ENCODE results near the gene STAB2.

The STAB2 gene

GRCh38 chr12:103656291-103656690, 69.2 kb downstream of the STAB2 start:
- no peak for DNase-seq

GRCh38 chr12:103657331-103657730, 70.3 kb downstream of the STAB2 start:
- no peak for DNase-seq

GRCh38 chr12:103664626-103665025, 77.6 kb downstream of the STAB2 start:
- no peak for DNase-seq

- no peak for DNase-seq
Measured at GRCh38 chr12:103665971-103666370, 78.9 kb downstream of the STAB2 start.

GRCh38 chr12:103667125-103667524, 80.1 kb downstream of the STAB2 start:
- DNase-seq: no peak

GRCh38 chr12:103668520-103668919, 81.4 kb downstream of the STAB2 start:
- no peak for DNase-seq

GRCh38 chr12:103671367-103671766, 84.3 kb downstream of the STAB2 start:
- DNase-seq: no peak

GRCh38 chr12:103672401-103673119, 85.5 kb downstream of the STAB2 start:
- DNase-seq: no peak

GRCh38 chr12:103673487-103673886, 86.4 kb downstream of the STAB2 start:
- no peak for DNase-seq

GRCh38 chr12:103673891-103674375, 86.9 kb downstream of the STAB2 start:
- no peak for DNase-seq

- no peak for DNase-seq
Measured at GRCh38 chr12:103676893-103677292, 89.8 kb downstream of the STAB2 start.

GRCh38 chr12:103677341-103677740, 90.3 kb downstream of the STAB2 start:
- no peak for DNase-seq

GRCh38 chr12:103677905-103678304, 90.8 kb downstream of the STAB2 start:
- no peak for DNase-seq

- no peak for DNase-seq
Measured at GRCh38 chr12:103679421-103680170, 92.5 kb downstream of the STAB2 start.

GRCh38 chr12:103680591-103681141, 93.6 kb downstream of the STAB2 start:
- peak; percentile 9 for DNase-seq

GRCh38 chr12:103686026-103686425, 99.0 kb downstream of the STAB2 start:
- no peak for DNase-seq

GRCh38 chr12:103687253-103687652, 100.2 kb downstream of the STAB2 start:
- no peak for DNase-seq

GRCh38 chr12:103688376-103689063, 101.4 kb downstream of the STAB2 start:
- DNase-seq: peak; percentile 6

GRCh38 chr12:103690426-103690825, 103.4 kb downstream of the STAB2 start:
- DNase-seq: no peak

- DNase-seq: no peak
Measured at GRCh38 chr12:103691063-103691462, 104.0 kb downstream of the STAB2 start.

- no peak for DNase-seq
Measured at GRCh38 chr12:103696101-103696500, 109.0 kb downstream of the STAB2 start.

GRCh38 chr12:103697971-103698751, 111.1 kb downstream of the STAB2 start:
- DNase-seq: peak; percentile 21

Measured in stimulated activated CD4-positive, alpha-beta T cell treated with anti-CD3 and anti-CD28 coated beads, Interleukin-15, amount 100 ng/mL, for 24 hours (primary cell).